A549 (cell line): ENCODE data around the gene OR5H6. TPM values are rescaled to one million over a fixed set of nuclear protein-coding genes. Genes with fewer than 3 reads are reported as not detected.

ENCODE experiments used
- ATAC-seq, 2 experiments: fragments of 200-7000 bp in 1 of 2; fragments of >200 bp in 1 of 2; cut with Nextera tagmentation in 1 of 2; cut with Tn5 transposase in 1 of 2; 3 replicates each; pipeline versions ENCODE4 v1.8.0 to v1.9.1; 2018 to 2020; ENCODE audit warnings: mild to moderate bottlenecking in 1 of 2, moderate library complexity in 1 of 2
- CTCF ChIA-PET: fragments of 300-600 bp; sonication (Branson Sonifier 250); formaldehyde crosslinking; extraction: SDS; loops from one replicate; lab custom pipeline; 2021; ENCODE audit warnings: antibody characterized with exemption, inconsistent platforms; lab: Yijun Ruan, JAX
- POLR2A ChIA-PET: fragments of 350-600 bp; formaldehyde crosslinking; extraction: SDS; loops from one replicate; lab custom pipeline; 2021; ENCODE audit warnings: antibody characterized with exemption, inconsistent platforms; lab: Yijun Ruan, JAX
- DNase-seq, 2 experiments: peaks; one replicate each; pipeline versions ENCODE4 v3.0.0 to v3.0.0-alpha.2; 2011 to 2016; ENCODE audit warnings: low read depth in 1 of 2, low spot score in 1 of 2
- FAIRE-seq: peaks from 2 replicates; lab custom pipeline; 2011; peaks lifted over from hg19 to GRCh38; lab: Jason Lieb, UNC
- H3K27ac ChIP-seq, 2 experiments: fragments of >200 bp; sonication (Bioruptor Twin); formaldehyde crosslinking; 3 replicates each; pipeline ENCODE4 v1.5.1; 2016 to 2017
- H3K4me1 ChIP-seq: fragments of >200 bp; sonication (Bioruptor Twin); formaldehyde crosslinking; 3 replicates; pipeline ENCODE4 v1.6.1; 2016
- H3K4me2 ChIP-seq: fragments of >200 bp; sonication (Bioruptor Twin); formaldehyde crosslinking; 3 replicates; pipeline ENCODE4 v1.6.1; 2016
- H3K4me3 ChIP-seq: fragments of >200 bp; sonication (Bioruptor Twin); formaldehyde crosslinking; 3 replicates; pipeline ENCODE4 v1.5.1; 2016
- H3K9me3 ChIP-seq: fragments of >200 bp; sonication (Bioruptor Twin); formaldehyde crosslinking; 3 replicates; pipeline ENCODE4 v1.6.1; 2016
- ATOH8 ChIP-seq: fragments of 250-450 bp; sonication (Bioruptor Pico); IDR thresholded peaks from 2 replicates; pipeline ENCODE4 v1.5.0; 2020; ENCODE audit warnings: low read depth, mild to moderate bottlenecking, moderate library complexity
- BHLHE40 ChIP-seq: IDR thresholded peaks from 2 replicates; pipeline ENCODE4 v1.6.1; 2012; ENCODE audit warnings: low read depth, low read length, inconsistent platforms
- CBX8 ChIP-seq: fragments of 200-600 bp; sonication (generic); IDR thresholded peaks from 2 replicates; pipeline ENCODE4 v1.6.1; 2016
- EHMT2 ChIP-seq: fragments of 200-600 bp; sonication (generic); IDR thresholded peaks from 2 replicates; pipeline ENCODE4 v1.6.1; 2016; ENCODE audit warnings: antibody characterized with exemption, low read depth, mild to moderate bottlenecking, moderate library complexity
- FOSB ChIP-seq: fragments of 250-450 bp; sonication (Bioruptor Pico); IDR thresholded peaks from 2 replicates; pipeline ENCODE4 v1.5.0; 2020; ENCODE audit warnings: mild to moderate bottlenecking, moderate library complexity
- HES2 ChIP-seq: fragments of >200 bp; sonication (Bioruptor Twin); formaldehyde crosslinking; IDR thresholded peaks from 2 replicates; pipeline ENCODE4 v1.6.1; 2016
- KDM1A ChIP-seq: fragments of 200-600 bp; sonication (generic); IDR thresholded peaks from 2 replicates; pipeline ENCODE4 v1.6.1; 2016; ENCODE audit warnings: low read depth, mild to moderate bottlenecking
- MAZ ChIP-seq: fragments of 150-350 bp; IDR thresholded peaks from 2 replicates; pipeline ENCODE4 v1.6.1; 2014; ENCODE audit warnings: antibody characterized with exemption, low read depth, low read length, borderline replicate concordance
- MYC ChIP-seq: IDR thresholded peaks from 2 replicates; pipeline ENCODE4 v1.6.1; 2012; ENCODE audit warnings: mild to moderate bottlenecking, inconsistent platforms, low read length, improper control_type of control experiment, borderline replicate concordance
- RAD21 ChIP-seq, 2 experiments: fragments of >200 bp in 1 of 2; sonication (Bioruptor Twin) in 1 of 2; formaldehyde crosslinking in 1 of 2; IDR thresholded peaks in 1 of 2; conservative IDR thresholded peaks in 1 of 2; 2 replicates in 1 of 2; 3 replicates in 1 of 2; pipeline ENCODE4 v1.6.1; 2012 to 2018; ENCODE audit warnings: inconsistent platforms in 1 of 2
- RARB ChIP-seq: fragments of 250-450 bp; sonication (Bioruptor Pico); IDR thresholded peaks from 2 replicates; pipeline ENCODE4 v1.8.0; 2021; ENCODE audit warnings: mild to moderate bottlenecking, moderate library complexity
- RNF2 ChIP-seq: fragments of 200-600 bp; sonication (generic); IDR thresholded peaks from 2 replicates; pipeline ENCODE4 v1.6.1; 2016; ENCODE audit warnings: low read depth, mild to moderate bottlenecking, antibody characterized with exemption, moderate library complexity, borderline replicate concordance
- SMC3 ChIP-seq: fragments of >200 bp; sonication (Bioruptor Twin); formaldehyde crosslinking; IDR thresholded peaks from 3 replicates; pipeline ENCODE4 v1.6.1; 2018; ENCODE audit warnings: inconsistent platforms
- TP53 ChIP-seq: fragments of 250-450 bp; sonication (Bioruptor Pico); IDR thresholded peaks from 2 replicates; pipeline ENCODE4 v1.5.0; 2021; ENCODE audit warnings: mild to moderate bottlenecking, moderate library complexity
- ZC3H11A ChIP-seq: fragments of 450-650 bp; IDR thresholded peaks from 2 replicates; pipeline ENCODE4 v1.6.1; 2014; ENCODE audit warnings: antibody characterized with exemption, mild to moderate bottlenecking
- ZSCAN20 ChIP-seq: fragments of 250-450 bp; sonication (Bioruptor Pico); IDR thresholded peaks from 2 replicates; pipeline ENCODE4 v1.8.0; 2022; ENCODE audit warnings: mild to moderate bottlenecking, moderate library complexity
- WGBS: methylation state at CpG from one replicate; pipeline ENCODE4 v1.1.6; 2017; ENCODE audit errors: missing lambda C conversion rate; 5-methylcytosine and 5-hydroxymethylcytosine counted together
- polyA plus RNA-seq, 4 experiments: library from polyadenylated mRNA; depleted of rRNA in 3 of 4; stranded (reverse); fragments of >200 nt; fragmentation: RNase III in 1 of 4; extraction: RNeasy Plus Mini Kit Qiagen cat#74134 plus additional on column Dnase treatment in 1 of 4; gene quantifications; 2 replicates in 3 of 4; 3 replicates in 1 of 4; pipeline ENCODE4 v1.2.3, GENCODE V29; 2011 to 2017

OR5H6 gene
- polyA plus RNA-seq, 2 of the 4 experiments (the other 2 are of a cell fraction): not detected

DNA sequence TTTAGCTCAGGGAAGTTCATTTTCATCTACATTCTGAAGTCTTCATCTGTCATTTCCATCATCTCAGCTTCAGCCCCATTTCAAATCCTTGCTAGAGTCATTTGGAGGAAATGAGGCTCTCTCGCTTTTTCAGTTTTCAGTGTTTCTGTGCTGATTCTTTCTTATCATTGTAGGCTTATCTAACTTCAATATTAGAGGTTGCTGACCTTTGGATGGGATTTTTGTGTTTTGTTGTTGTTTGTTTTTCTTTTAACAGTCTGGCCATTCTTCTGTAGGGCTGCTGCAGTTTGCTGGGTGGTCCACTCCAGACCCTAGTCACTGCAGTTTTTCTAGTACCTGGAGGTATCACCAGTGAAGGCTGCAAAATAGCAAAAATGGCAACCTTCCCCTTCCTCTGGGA, 26.9 kb downstream of the OR5H6 start (continued):
- no peak for TF ChIP-seq HES2

DNA sequence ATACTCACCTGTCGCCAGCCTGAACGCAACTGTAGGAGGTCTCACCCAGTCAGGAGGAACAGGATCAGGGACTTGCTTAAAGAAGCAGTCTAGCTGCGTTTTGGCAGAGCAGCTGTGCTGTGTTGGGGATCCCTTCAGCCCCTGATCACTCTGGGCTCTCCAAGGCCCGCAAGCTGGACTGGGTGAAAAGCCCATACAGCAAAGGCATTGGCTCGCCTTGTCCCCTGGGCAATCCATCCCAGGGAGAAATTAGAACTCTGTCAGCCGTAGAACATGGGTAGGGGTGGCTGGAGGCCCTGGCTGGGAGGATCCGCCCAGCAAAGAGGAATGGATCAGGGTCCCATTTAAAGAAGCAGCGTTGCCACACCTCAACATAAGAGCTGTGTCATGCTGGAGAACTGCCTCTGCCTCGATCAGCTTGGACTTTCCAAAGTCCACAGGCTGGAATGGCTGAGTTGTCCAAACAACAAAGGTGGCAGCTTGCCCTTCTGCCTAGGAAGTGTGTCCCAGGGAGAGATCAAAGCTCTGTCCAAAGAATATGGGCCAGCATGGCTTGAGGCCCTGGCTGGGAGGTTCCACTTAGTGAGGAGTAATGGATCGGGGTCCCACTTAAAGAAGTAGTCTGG, 27.4 kb downstream of the OR5H6 start:
- no peak for DNase-seq
- Histone ChIP-seq H3K27ac (no peak overlapping the region), H3K4me2 (no peak overlapping the region), H3K9me3 (no peaks in the 10 kb centered on the region), H3K4me3 (no peak overlapping the region), H3K4me1 (no peaks in the 10 kb centered on the region)
- POLR2A ChIA-PET: no interaction called here
- FAIRE-seq: no peak
- WGBS: 8% methylated on average over 9 of the region's 10 CpGs
- ATAC-seq: no peak
- TF ChIP-seq RNF2 (no peak), ZC3H11A (no peak), FOSB (CRISPR knock-in tag) (no peak), MYC (no peak), TP53 (no peak), HES2 (no peak), CBX8 (no peak), RAD21 (conservative IDR thresholded peaks at IDR 0.05 in 1 of 2, IDR thresholded peaks at IDR 0.05 in 1 of 2) (no peak), ATOH8 (CRISPR knock-in tag) (no peak), EHMT2 (no peak), ZSCAN20 (CRISPR knock-in tag) (no peak), BHLHE40 (no peak), MAZ (no peak), SMC3 (no peak), RARB (CRISPR knock-in tag) (no peak), KDM1A (no peak)
- CTCF ChIA-PET: interaction anchor here (1.6 to 1.7 kb wide), 2 partner anchors 37 to 39 kb away, joined by 4 to 5 read pairs; no protein-coding TSS in a partner anchor

Other genes with a start within 250 kb of the OR5H6 start
- gene GABRR3, start 228.9 kb upstream of the OR5H6 start, polyA plus RNA-seq (2011; rRNA removed): 0.03 TPM in 1 of 2 replicates, not detected in the other
- gene GABRR3, start 228.9 kb upstream of the OR5H6 start, polyA plus RNA-seq (2017; fragmentation: RNase III; extraction: RNeasy Plus Mini Kit Qiagen cat#74134 plus additional on column Dnase treatment): not detected in 3 replicates
- not detected in 2 replicates for gene OR5AC2, start 177.1 kb upstream of the OR5H6 start, polyA plus RNA-seq (2011; rRNA removed)
- gene OR5AC2, start 177.1 kb upstream of the OR5H6 start, polyA plus RNA-seq (2017; fragmentation: RNase III; extraction: RNeasy Plus Mini Kit Qiagen cat#74134 plus additional on column Dnase treatment): not detected in 3 replicates
- gene OR5H1, start 133.5 kb upstream of the OR5H6 start, polyA plus RNA-seq (2011; rRNA removed): not detected in 2 replicates
- gene OR5H1, start 133.5 kb upstream of the OR5H6 start, polyA plus RNA-seq (2017; fragmentation: RNase III; extraction: RNeasy Plus Mini Kit Qiagen cat#74134 plus additional on column Dnase treatment): not detected in 3 replicates
- gene OR5H14, start 116.8 kb upstream of the OR5H6 start, polyA plus RNA-seq (2011; rRNA removed): not detected in 2 replicates
- not detected in 3 replicates for gene OR5H14, start 116.8 kb upstream of the OR5H6 start, polyA plus RNA-seq (2017; fragmentation: RNase III; extraction: RNeasy Plus Mini Kit Qiagen cat#74134 plus additional on column Dnase treatment)
- not detected in 2 replicates for gene OR5H15, start 97.5 kb upstream of the OR5H6 start, polyA plus RNA-seq (2011; rRNA removed)
- gene OR5H15, start 97.5 kb upstream of the OR5H6 start, polyA plus RNA-seq (2017; fragmentation: RNase III; extraction: RNeasy Plus Mini Kit Qiagen cat#74134 plus additional on column Dnase treatment): not detected in 3 replicates
- not detected in 2 replicates for gene OR5H2, start 18.3 kb downstream of the OR5H6 start, polyA plus RNA-seq (2011; rRNA removed)
- gene OR5H2, start 18.3 kb downstream of the OR5H6 start, polyA plus RNA-seq (2017; fragmentation: RNase III; extraction: RNeasy Plus Mini Kit Qiagen cat#74134 plus additional on column Dnase treatment): not detected in 3 replicates
- gene OR5K4, start 89.6 kb downstream of the OR5H6 start, polyA plus RNA-seq (2011; rRNA removed): not detected in 2 replicates
- not detected in 3 replicates for gene OR5K4, start 89.6 kb downstream of the OR5H6 start, polyA plus RNA-seq (2017; fragmentation: RNase III; extraction: RNeasy Plus Mini Kit Qiagen cat#74134 plus additional on column Dnase treatment)
- not detected in 2 replicates for gene OR5K3, start 126.4 kb downstream of the OR5H6 start, polyA plus RNA-seq (2011; rRNA removed)
- not detected in 3 replicates for gene OR5K3, start 126.4 kb downstream of the OR5H6 start, polyA plus RNA-seq (2017; fragmentation: RNase III; extraction: RNeasy Plus Mini Kit Qiagen cat#74134 plus additional on column Dnase treatment)
- gene OR5K1, start 199.0 kb downstream of the OR5H6 start, polyA plus RNA-seq (2011; rRNA removed): not detected in 2 replicates
- gene OR5K1, start 199.0 kb downstream of the OR5H6 start, polyA plus RNA-seq (2017; fragmentation: RNase III; extraction: RNeasy Plus Mini Kit Qiagen cat#74134 plus additional on column Dnase treatment): not detected in 3 replicates
- not detected in 2 replicates for gene OR5K2, start 233.4 kb downstream of the OR5H6 start, polyA plus RNA-seq (2011; rRNA removed)
- not detected in 3 replicates for gene OR5K2, start 233.4 kb downstream of the OR5H6 start, polyA plus RNA-seq (2017; fragmentation: RNase III; extraction: RNeasy Plus Mini Kit Qiagen cat#74134 plus additional on column Dnase treatment)